Activated CD4-positive, alpha-beta T cell treated with anti-CD3 and anti-CD28 coated beads, Interleukin-10, Interleukin-2, amounts not matched to agents 100 ng/mL and 50 ng/mL, durations not matched to agents 16 hours and 8 hours (primary cell): ENCODE results near the gene NDNF.

Source experiments
- DNase-seq: peaks from one replicate; pipeline ENCODE4 v3.0.0-alpha.2; 2020

NDNF gene, protein sequence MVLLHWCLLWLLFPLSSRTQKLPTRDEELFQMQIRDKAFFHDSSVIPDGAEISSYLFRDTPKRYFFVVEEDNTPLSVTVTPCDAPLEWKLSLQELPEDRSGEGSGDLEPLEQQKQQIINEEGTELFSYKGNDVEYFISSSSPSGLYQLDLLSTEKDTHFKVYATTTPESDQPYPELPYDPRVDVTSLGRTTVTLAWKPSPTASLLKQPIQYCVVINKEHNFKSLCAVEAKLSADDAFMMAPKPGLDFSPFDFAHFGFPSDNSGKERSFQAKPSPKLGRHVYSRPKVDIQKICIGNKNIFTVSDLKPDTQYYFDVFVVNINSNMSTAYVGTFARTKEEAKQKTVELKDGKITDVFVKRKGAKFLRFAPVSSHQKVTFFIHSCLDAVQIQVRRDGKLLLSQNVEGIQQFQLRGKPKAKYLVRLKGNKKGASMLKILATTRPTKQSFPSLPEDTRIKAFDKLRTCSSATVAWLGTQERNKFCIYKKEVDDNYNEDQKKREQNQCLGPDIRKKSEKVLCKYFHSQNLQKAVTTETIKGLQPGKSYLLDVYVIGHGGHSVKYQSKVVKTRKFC

DNA sequence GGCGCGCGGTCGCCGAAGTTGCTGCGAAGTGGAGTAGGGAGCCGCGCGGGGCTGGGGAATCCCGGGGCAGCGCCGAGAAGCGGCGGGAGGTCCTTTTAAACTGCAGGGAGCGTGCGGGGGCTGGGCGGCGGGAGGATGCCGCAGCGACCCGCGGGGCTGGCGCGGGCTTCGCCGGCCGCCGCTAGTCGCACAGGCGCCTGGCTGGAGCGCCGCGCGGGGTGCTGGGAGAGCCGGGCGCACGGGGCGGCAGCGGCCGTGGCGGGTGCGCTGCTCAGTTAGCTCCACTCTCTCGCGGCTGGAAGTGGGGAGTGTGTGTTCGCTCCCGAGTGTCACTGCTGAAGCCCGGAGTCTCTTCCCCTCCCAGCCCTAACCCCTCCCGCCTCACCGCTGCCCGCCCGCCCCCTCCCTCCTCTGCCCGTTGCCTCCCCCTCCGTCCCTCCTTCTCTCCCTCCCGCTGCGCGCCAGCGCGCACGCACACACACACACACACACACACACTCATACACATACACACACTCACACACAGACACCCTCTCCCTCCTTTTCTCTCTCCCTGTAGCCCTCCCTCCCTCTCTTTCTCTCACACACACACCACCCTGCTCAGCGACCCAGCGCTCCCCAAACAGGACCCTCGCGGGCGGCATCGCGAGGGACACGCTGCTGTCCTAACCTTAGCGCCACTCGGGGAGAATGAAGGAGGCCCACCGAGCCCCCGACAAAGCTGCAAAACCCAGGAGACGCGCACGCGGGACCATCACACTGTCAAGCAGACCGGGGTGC is at the start of gene NDNF:
Gene NDNF, minus strand, starts transcription at position 312 of the 780 bp plus-strand sequence. CDS start 26,698 bp downstream, outside the sequence.
- peak; percentile 14 for DNase-seq

DNA sequence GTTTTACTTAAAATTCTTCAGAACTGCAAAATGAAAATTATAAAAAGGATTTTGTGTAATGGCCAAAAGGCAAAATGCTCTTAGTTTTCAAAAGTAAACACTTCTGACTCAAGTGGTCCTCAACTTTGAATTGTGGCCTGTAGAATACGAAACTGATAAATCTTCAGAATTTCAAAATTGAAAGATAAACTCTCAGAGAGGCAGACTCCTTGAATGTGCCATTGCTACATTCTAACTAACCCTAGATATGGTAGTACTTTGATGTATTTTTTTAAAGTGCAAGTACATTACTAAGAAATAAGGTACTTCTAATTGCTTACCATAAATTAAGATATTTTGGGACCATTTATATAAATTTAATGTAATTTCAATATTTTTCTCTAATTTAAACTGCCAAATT is 47.4 kb upstream of the NDNF start:
- DNase-seq = no peak

DNA sequence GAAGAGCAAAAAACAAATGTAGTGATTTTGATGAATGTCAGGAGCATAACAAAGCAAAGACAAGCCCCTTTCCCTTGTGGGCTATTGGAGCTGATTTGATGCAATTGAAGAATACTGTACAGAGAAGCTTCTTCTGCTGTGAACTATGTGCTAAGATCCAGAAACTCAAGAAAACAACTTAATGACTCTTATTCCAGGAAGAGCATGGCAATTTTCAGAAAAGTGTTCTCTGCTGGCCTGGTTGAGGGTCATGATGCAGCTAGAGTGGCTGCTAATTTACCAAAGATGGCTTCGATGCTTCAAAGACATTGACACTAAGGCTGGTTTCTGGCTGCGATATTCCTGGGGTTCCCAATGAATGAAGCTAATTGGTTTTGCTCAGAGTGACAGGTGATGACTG is 46.0 kb upstream of the NDNF start:
- DNase-seq = peak; percentile 31

DNA sequence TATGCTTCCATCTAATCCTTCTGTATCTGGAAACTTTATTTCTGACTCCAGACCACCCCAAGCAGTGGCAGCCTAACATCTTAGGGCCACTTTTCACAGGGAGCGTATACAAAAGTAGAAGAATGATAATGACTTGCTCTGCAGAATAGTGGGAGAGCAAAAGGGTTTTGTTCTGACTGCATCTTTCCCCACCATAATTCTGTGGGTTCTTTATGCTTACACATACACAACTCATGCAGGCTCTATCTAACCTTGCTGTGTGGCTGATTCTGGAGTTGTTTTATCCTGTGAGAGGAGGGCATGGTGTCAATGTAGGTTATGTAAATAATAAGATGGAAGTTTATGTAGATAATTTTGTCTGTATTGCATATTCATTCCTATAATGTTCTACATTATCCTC is 42.4 kb upstream of the NDNF start:
- DNase-seq = peak; percentile 84

DNA sequence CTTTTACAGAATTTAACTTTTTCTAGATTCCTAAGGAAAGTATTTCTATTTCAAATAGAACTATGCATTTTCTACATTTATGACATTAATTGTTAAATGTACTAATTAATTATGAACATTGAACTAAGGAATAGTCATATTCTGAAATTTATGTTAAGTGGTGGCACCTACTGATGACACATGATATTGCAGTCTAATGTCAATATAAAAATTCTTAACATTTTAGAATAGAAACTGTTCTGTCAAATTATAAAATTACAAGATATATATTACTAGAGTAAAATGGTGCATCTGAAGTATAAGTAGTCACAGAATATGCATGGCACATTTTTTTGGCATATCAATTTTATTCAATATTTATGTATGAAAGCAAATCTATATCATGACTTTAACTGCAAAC is 40.2 kb upstream of the NDNF start:
- DNase-seq = no peak

DNA sequence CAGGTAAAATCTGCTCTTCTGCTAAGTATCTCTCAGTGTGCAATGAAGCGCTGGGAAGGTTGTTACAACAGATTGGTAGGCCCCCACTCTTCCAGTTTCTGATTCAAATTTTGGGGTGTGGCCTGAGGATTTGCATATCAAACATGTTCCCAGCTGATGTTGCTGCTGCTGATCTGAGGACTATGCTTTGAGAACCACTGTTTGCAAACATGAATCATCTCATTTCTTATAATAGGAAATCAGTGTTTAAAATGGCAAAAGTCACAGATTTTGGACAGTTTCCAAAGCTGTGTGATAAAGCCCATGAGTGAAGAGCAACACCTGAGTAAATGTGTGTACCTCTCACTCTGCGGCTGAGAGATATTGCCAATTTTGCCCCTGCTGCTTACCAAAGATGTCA is 36.2 kb upstream of the NDNF start:
- no peak for DNase-seq

DNA sequence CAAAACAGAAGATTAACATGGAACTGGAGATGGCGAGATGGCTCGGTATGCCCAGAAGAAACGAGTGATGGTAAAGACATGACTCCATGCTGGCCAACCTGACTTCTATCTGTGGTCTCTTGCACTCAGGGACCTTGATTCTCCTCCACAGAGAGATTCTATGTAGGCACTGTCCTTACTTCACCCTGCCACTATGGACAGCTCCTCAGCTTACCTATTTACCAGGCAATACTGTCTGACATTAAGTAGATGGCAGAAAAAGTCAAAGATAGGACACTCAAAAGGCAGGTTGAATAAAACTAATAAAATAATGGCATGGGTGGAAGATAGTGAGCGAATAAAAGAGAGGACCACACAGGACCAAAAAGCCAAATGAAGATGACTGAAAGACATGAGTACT is 35.2 kb upstream of the NDNF start:
- DNase-seq = no peak

DNA sequence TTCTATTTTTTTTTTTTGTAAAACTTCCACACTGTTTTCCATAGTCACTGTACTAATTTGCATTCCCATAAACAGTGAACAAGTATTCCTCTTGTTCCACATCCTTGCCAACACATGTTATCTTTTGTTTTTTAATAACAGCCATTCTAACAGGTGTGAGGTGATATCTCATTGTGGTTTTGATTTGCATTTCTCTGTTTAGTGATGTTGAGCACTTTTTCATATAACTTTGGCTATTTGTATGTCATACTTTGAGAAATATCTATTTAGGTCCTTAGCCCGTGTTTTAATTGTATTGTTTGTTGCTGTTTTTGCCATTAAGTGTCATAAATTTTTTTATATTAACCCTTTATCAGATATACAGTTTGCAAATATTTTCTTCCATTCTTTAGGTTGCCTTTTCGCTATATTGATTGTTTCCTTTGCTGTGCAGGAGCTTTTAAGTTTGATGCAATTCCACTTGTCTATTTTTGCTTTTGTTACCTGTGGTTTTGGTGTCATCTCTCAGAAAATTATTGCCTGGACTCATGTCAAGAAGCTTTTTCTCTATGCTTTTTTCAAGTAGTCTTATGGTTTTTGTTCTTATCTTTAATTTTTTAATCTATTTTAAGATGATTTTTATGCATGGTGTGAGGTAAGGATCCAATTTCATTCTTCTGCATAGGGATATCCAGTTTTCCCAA is 27.9 kb upstream of the NDNF start:
- no peak for DNase-seq

DNA sequence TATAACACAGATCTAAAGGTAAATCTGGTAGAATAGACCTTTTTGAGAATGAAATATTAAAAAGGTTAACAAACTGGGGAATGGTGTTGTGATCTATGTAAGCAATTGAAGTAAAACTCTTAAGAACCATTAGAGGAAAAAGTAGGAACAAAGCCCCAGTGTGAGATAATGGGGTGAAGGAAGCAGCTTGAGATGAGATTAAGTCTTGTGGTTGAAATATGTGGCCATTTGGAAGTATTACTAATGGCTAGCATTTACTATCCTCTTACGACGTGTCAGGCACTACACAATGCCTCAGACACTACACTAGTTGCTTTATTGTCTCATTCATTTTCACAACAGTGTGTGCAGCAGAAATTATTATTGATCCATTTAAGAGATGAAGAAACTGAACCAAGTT is 25.9 kb upstream of the NDNF start:
- DNase-seq = no peak

DNA sequence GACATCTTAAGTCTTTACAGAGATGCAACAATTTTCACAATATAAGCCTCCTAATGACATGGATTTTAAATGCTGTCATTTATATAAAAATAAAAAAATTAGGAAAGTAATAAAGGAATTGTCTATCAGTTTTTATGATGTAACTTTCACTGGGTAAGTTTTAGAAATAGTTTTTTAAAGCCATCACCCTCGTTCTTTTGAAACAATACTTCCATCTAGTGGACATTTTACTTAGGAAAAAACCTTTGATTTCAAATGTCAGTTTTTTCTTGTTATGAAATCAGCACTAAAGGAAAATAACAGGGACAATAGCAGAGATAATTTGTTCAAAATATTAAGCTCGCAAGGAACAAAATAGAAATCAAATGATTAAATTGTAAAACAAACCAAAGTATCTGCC is 24.3 kb upstream of the NDNF start:
- peak; percentile 28 for DNase-seq

DNA sequence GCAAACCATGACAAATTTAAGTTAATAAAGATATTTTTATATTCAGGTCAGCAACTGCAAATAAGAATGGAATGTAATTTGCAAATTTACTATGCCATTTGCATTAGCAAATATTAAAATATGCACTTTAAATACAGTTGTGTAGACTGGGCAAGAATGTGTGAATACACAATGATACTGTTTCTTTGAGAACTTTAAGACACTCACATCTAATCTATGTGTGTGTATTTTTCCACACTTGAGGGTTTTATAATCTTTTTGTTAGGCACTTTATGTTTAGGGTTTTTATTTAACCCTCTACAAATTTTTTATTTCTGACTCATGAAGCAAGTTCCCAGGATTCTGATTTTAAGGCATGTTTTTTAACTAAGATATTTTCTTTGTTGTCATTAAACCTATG is 23.9 kb upstream of the NDNF start:
- DNase-seq = no peak

DNA sequence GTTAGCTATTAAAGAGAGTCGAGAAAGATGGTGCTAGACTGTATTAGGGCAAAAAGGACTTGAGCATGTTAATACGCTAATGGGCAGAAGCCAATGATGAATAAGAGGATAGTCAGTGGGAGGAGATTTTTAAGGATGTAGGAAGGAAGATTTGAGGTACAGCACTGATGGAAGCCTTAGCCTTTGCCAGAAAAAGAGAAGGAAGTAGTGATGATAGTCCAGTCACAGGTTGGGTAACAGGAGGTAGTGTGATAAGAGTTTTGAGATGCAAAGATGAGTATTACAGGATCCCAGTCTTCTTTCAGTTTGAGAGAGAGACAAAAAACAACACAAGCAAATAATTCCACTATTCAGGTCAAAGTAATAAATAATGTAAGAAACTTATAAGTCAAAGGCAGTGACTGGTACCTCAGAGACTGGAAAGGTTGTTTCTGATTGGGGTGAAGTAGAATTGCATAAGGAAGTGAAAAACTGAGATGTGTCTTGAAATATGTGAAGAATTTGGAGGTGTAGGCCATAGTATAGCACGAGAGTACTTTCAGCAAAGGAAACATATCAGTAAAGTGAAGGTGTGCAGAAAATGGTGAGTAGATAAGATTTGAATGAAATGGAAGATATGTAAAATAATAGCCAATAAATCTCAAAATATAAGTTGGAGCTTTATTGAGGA is 22.1 kb upstream of the NDNF start:
- DNase-seq = no peak

DNA sequence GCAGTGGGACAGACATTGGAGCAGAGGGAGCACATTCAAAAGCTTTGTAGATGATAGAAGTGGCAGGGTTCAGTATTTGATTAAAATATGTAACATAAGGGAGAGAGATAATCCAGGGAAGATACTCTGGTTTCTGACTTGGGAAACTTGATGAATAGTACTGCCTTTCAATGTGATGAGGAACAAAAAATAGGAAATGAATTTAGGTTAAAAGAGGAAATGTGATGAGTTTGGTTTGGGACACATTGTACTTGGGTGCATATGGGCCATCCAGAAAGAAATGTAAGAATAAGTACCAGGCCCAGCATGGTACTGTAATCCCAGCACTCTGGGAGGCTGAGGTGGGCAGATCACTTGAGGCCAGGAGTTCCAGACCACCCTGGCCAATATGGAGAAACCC is 20.9 kb upstream of the NDNF start:
- no peak for DNase-seq

DNA sequence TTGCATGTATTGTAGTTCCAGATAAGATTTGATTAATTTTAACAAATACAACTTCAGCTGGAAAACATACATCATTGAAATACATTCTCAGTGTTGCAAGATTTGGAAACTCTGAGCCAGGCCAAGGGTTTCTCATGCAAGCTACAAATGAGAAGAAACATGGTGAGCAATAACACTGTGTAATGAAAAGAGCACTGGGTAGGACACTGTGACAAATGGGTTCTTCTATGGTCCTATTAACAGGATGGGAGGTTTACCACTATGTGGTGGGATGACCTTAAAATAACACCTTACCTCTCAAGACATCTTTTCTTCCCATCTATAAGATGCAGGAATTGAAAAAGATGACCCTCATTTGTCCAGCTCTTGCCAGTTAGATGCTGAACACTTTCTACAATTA is 19.6 kb upstream of the NDNF start:
- no peak for DNase-seq

DNA sequence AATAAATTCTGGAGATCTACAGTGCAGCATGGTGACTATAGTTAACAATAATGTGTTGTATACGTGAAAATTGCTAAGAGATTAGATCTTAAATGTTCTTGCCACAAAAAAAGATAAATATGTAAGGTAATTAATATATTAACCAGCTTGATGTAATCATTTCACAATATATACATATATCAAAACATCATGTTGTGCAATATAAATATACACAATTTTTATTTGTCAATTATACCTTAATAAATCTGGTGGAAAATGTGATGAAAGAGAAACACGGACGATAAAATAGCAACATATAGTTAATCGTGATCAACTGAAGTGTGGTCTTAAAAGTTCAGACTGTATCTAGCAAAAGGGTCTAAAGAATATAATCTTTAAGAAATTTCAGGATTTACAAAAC is 16.5 kb upstream of the NDNF start:
- DNase-seq = no peak

DNA sequence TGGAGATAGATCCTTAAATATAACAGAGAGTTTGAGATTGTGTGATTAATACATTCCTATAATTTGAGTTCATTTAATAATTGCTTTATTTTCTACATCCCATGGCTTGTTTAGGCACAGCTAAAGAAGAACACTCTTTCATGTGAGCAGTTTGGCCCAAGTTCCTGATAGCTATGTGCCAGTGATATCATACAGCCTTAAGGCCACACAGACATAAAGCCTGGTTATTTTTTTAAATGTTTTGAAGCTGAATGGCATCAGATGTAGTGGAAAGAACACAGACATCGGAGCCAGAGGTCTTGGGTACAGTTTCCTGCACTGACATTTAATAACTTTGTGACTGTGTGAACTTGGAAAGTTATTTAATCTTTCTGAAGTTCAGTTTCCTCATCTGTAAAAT is 7.0 kb upstream of the NDNF start:
- DNase-seq = no peak

DNA sequence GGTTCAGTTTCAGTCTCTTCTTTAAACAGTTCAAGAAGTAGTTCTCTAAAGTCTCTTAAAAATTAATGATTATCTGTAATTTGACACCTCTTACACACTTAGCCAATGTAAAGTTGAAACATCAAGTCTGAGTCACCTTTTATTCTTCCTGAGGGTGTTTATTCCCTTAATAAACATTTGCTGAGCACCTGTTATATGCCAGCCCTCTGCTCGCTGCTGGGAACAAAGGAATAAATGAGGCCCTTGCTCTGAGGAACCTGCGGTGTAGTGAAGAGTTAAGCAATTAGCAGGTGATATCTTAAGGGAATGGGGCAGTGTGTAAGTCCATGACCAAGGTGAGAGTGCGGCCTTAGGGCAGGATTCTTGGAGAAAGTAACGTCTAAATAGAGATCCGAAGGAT is 5.2 kb upstream of the NDNF start:
- DNase-seq = no peak

DNA sequence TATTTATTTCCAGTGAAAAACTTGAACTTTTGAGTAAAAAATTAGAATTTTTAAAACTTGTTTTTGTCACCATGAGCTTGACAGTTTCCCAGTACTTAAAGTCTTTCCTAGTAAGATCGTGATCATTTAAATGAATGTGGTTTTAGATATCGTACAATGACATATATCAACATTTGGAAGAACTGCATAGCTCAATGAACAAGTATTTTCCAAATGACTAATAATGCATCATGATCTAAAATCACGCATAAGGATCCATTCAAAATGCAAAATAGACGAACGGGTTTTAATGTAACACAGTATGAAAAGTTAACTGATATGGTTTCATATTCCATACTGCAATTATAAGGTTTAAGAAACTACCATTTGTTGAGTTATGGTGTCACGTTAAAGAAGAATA is 4.1 kb upstream of the NDNF start:
- DNase-seq = no peak

DNA sequence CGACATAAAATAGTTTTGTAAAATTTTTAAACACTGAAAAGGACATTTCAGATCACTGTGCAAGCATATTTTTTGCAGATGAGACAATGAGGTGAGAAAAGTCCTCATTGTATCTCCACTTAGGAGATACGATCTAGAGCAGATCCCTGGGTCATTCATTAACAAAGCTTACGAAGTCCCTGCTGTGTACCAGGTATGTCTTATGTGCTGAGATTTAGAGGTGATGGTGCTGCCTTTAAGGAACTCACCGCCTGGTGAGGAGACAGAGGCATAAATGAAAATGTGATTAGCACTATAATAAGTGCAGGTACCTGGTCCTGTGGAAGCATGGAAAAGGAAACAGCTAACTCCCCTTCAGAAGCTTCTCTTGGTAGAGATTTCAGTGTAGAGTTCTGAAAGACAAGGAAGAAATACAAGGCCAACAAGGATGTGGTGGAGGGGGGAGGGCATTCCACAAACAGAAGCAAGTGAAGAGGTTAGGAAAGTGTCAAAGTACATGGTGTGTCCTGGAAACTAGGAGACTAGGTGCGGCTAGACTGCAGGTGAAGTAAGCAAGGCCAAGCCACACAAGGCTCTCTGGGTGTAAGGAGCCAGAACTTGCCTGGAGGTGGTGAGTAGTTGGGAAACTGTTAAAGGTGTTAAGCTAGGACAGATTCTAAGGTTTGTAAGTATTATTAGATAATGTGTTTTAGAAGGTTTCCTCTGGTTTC is 1.5 kb upstream of the NDNF start:
- DNase-seq = no peak

DNA sequence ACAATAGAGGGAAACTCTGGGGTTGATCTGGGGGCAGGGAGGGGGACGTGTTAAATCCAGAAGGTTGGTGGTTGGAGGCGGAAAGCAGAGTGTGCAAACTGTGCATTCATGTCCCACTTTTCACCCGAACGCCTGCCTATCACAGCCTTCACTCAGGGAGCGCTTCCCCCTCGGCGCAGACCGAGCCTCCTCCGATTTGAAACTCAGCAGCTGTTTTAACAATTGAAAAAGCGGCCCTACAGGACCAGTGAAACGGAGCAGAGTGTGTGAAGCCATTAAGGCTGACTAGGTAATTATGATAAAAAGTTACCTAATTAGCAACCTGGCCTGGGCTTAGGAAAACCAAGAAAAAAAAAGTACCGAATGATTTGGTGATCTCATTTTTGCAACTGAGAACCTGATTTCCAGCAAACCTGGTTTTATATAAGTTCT is 685 bp upstream of the NDNF start:
- DNase-seq = no peak

DNA sequence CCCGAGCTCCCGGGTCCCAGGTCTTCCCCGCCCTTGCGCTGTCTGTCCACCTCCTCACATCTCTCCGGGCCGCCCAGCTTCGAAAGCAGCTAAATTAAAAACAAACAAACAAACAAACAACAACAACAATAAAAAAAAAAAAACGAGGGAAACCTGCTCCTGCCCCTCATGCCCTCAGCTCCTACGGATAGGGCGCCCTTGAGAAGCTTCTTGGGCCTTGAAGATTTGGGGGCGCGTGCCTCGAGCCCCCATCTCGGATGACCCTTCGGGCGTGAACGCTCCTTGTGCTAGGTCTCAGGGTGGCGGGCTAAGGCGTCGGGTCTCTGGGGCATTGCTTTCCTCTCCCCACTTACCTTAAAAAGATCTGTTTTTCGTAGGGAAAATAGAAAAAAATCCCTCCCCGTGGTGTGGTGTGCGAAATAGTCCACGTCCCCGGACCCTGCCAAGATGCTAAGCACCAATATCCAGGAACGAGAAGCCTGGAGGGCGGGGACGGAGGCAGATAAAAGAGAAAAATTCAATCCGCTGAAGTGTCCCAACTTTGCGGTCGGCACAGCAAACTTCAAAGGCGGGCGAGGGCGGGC is 603 bp downstream of the NDNF start:
- no peak for DNase-seq
